ENCODE results near the gene KCNQ5. TPM values are rescaled to one million over a fixed set of nuclear protein-coding genes. Genes with fewer than 3 reads are reported as not detected.

KCNQ5 gene
- total RNA-seq, 1 experiment from 2014 or later: 17.8 TPM

DNA sequence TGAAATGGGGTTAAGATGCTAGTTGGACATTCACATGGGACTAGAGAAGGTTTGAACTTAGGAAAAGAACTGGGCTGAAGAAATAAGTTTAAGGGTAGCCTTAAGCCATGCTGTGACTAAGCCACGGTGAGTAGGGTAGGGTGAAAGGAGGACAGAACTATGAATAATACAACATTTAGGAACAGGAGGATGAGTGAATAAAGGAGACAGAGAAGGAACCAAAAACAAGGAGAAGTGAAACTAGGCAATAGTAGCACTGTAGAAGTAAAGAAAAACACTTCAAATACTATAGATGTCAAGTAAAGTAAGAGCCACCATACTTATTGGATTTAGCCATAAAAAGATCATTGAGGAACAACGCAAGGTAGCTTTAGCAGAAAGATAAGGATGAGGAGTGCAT is 111.2 kb downstream of the KCNQ5 start:
- BruUV-seq (replicated peaks): TSS peak; percentile 25
- ChIA-PET POLR2A (ENCODE audit: low non-redundant PET) (no interaction called here), CTCF (no interaction called here)
- Histone ChIP-seq H3K4me3 (ENCODE audit: low read depth, low read length, poor library complexity, severe bottlenecking) (no peak overlapping the region), H3K27ac (ENCODE audit: low read depth, low read length, poor library complexity, severe bottlenecking) (no peak overlapping the region), H3K27me3 (replicated peaks; ENCODE audit: insufficient read depth, low read depth, low read length, poor library complexity) (no peaks in the 10 kb centered on the region), H3K36me3 (ENCODE audit: insufficient read depth, low read length, poor library complexity, severe bottlenecking) (no peaks in the 10 kb centered on the region), H3K4me1 (ENCODE audit: insufficient read depth, low read length, poor library complexity, severe bottlenecking) (no peaks in the 10 kb centered on the region), H3K9me3 (ENCODE audit: low read depth, low read length, poor library complexity, severe bottlenecking) (peaks cover 11% of the 10 kb centered on the region)
- intact Hi-C loops (cut with micrococcal nuclease; ENCODE audit: unreplicated experiment): no loop called here
- no peak for DNase-seq (ENCODE audit: low spot score)
- TF ChIP-seq, protein P1, sequence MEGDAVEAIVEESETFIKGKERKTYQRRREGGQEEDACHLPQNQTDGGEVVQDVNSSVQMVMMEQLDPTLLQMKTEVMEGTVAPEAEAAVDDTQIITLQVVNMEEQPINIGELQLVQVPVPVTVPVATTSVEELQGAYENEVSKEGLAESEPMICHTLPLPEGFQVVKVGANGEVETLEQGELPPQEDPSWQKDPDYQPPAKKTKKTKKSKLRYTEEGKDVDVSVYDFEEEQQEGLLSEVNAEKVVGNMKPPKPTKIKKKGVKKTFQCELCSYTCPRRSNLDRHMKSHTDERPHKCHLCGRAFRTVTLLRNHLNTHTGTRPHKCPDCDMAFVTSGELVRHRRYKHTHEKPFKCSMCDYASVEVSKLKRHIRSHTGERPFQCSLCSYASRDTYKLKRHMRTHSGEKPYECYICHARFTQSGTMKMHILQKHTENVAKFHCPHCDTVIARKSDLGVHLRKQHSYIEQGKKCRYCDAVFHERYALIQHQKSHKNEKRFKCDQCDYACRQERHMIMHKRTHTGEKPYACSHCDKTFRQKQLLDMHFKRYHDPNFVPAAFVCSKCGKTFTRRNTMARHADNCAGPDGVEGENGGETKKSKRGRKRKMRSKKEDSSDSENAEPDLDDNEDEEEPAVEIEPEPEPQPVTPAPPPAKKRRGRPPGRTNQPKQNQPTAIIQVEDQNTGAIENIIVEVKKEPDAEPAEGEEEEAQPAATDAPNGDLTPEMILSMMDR (conservative IDR thresholded peaks at IDR 0.05; ENCODE audit: low read depth, low read length): no peak
- no peak for TF ChIP-seq EZH2 (IDR thresholded peaks at IDR 0.05; ENCODE audit: borderline replicate concordance, low read depth, low read length, poor library complexity, severe bottlenecking)

DNA sequence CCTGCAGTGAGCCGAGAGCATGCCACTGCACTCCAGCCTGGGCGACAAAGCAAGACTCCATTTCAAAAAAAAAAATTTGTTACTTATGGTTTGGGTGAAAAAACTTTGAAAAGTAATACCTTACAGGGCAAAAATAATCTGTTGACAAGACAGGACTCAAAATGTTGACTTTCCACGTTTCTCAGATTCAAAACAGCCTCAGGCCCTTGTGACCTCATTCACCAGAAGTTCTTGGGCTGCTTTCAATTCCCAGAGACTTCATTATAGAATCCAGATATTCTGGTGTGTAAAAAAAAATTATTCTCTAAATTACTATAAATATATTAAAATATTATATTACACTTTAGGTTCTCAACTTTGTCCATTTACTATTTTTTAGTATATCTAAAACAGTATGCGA is 116.2 kb downstream of the KCNQ5 start:
- POLR2A ChIA-PET (ENCODE audit: low non-redundant PET): no interaction called here
- no TSS peak for BruUV-seq (replicated peaks)

GRCh38 chr6:72739368-72739779 is 117.5 kb downstream of the KCNQ5 start:
- H3K4me3 ChIP-seq (ENCODE audit: low read depth, low read length, poor library complexity, severe bottlenecking): no peak overlapping the region
- no peaks in the 10 kb centered on the region for H3K4me1 ChIP-seq (ENCODE audit: insufficient read depth, low read length, poor library complexity, severe bottlenecking)
- no TSS peak for BruUV-seq (replicated peaks)
- no peaks in the 10 kb centered on the region for H3K27me3 ChIP-seq (replicated peaks; ENCODE audit: insufficient read depth, low read depth, low read length, poor library complexity)
- no peak for DNase-seq (ENCODE audit: low spot score)
- H3K27ac ChIP-seq (ENCODE audit: low read depth, low read length, poor library complexity, severe bottlenecking): no peak overlapping the region
- H3K9me3 ChIP-seq (ENCODE audit: low read depth, low read length, poor library complexity, severe bottlenecking): no peaks in the 10 kb centered on the region
- no peak for TF ChIP-seq EZH2 (IDR thresholded peaks at IDR 0.05; ENCODE audit: borderline replicate concordance, low read depth, low read length, poor library complexity, severe bottlenecking)
- TF ChIP-seq, protein P1 (conservative IDR thresholded peaks at IDR 0.05; ENCODE audit: low read depth, low read length): no peak
- intact Hi-C loops (cut with micrococcal nuclease; ENCODE audit: unreplicated experiment): no loop called here
- no peaks in the 10 kb centered on the region for H3K36me3 ChIP-seq (ENCODE audit: insufficient read depth, low read length, poor library complexity, severe bottlenecking)
- ChIA-PET POLR2A (ENCODE audit: low non-redundant PET) (no interaction called here), CTCF (no interaction called here)

More for the DNA sequence above, 116.2 kb downstream of the KCNQ5 start:
- no peak overlapping the region for H3K4me3 ChIP-seq (ENCODE audit: low read depth, low read length, poor library complexity, severe bottlenecking)
- no peaks in the 10 kb centered on the region for H3K9me3 ChIP-seq (ENCODE audit: low read depth, low read length, poor library complexity, severe bottlenecking)
- H3K36me3 ChIP-seq (ENCODE audit: insufficient read depth, low read length, poor library complexity, severe bottlenecking): no peaks in the 10 kb centered on the region
- intact Hi-C loops (cut with micrococcal nuclease; ENCODE audit: unreplicated experiment): no loop called here
- H3K4me1 ChIP-seq (ENCODE audit: insufficient read depth, low read length, poor library complexity, severe bottlenecking): no peaks in the 10 kb centered on the region
- no peaks in the 10 kb centered on the region for H3K27me3 ChIP-seq (replicated peaks; ENCODE audit: insufficient read depth, low read depth, low read length, poor library complexity)
- CTCF ChIA-PET: no interaction called here
- no peak for DNase-seq (ENCODE audit: low spot score)
- no peak overlapping the region for H3K27ac ChIP-seq (ENCODE audit: low read depth, low read length, poor library complexity, severe bottlenecking)
- TF ChIP-seq, protein P1 (conservative IDR thresholded peaks at IDR 0.05; ENCODE audit: low read depth, low read length): no peak
- no peak for TF ChIP-seq EZH2 (IDR thresholded peaks at IDR 0.05; ENCODE audit: borderline replicate concordance, low read depth, low read length, poor library complexity, severe bottlenecking)
